Effector memory CD8-positive, alpha-beta T cell (primary cell): ENCODE data around the gene GID4.
A peak's percentile ranks its signal among the peaks of the same experiment; 100 is the strongest.

Source experiments
- ATAC-seq: fragments of 150-1000 bp; cut with Tn5 transposase; replicated peaks from 2 replicates; pipeline ENCODE4 v1.10.0; 2021; ENCODE audit warnings: mild to moderate bottlenecking, moderate library complexity
- DNase-seq, 3 experiments: peaks; one replicate each; pipeline ENCODE4 v3.0.0; 2021
- H3K27ac Mint-ChIP-seq, 2 donors: one replicate each; pipeline ENCODE4 v1.8.0; 2022; ENCODE audit warnings: mild to moderate bottlenecking in 2 of 2, mixed read lengths in 2 of 2, moderate library complexity in 2 of 2
- H3K27me3 Mint-ChIP-seq, 2 donors: one replicate each; pipeline ENCODE4 v1.8.0; 2022; ENCODE audit warnings: mixed read lengths in 2 of 2
- H3K36me3 Mint-ChIP-seq: one replicate; pipeline ENCODE4 v1.8.0; 2022; ENCODE audit warnings: mild to moderate bottlenecking, moderate library complexity, mixed read lengths; ENCODE audit not compliant: insufficient read depth
- H3K4me1 Mint-ChIP-seq, 2 donors: one replicate each; pipeline ENCODE4 v1.8.0; 2022; ENCODE audit warnings: low read depth in 2 of 2, mixed read lengths in 2 of 2
- H3K4me3 Mint-ChIP-seq, 2 donors: one replicate each; pipeline ENCODE4 v1.8.0; 2022; ENCODE audit warnings: mild to moderate bottlenecking in 2 of 2, mixed read lengths in 2 of 2, moderate library complexity in 2 of 2
- H3K9me3 Mint-ChIP-seq, 2 donors: one replicate each; pipeline ENCODE4 v1.8.0; 2022; ENCODE audit warnings: mixed read lengths in 2 of 2

Gene GID4

DNA sequence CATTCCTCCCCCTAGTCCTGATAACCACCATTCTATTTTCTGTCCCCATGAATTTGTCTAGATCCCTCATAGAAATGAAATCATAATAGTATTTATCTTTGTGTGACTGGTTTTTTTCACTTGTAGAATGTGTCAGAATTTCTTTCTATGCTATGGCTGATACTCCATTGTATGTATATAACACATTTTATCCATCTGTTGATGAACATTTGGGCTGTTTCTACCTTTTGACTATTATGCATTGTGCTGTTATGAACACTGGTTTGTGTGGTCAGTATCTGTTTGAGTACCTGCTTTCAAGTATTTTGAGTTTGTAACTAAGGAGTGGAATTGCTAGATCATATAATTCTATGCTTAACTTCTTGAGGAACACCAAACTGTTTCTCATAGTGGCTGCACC, 32.5 kb downstream of the GID4 start:
- H3K27ac Mint-ChIP-seq, result peak overlapping the region in 1 of 2 donors; percentile 4

DNA sequence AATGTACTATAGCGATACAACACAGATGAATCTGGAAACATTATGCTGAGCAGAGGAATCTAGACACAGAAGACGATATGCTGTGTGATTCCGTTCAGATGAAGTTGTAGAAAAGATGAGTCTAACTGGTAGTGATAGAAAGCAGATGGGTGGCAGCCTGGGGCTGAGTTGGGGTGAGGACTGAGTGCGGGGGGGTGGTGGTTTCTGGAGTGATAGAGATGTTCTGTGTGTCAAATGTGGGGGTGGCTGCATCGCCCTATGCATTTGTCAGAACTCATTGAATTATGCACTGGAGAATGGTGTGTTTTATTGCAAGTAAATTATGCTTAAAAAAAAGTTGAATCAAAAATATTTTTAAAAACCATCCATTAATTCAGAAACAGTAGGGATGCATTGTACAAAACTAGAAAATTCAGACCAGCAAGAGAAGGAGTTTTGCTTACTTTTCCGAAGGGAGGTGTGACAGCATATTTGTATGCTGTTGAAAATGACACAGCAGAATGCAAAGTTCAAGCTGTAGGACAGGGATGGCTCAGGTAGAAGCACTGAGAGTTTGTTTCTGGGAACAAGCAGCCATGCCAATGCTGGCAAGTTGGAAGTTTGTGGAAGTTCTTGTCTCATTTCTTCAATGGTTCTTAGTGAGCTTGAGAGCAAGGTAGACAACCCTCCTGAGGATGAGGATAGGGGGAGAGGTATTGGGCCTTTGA, 35.5 kb downstream of the GID4 start:
- Mint-ChIP-seq H3K4me3 (no peak overlapping the region), H3K27me3 (peaks cover 11 to 40% of the 10 kb centered on the region in 2 donors), H3K4me1 (peaks cover 5 to 7% of the 10 kb centered on the region in 2 donors), H3K27ac (no peak overlapping the region), H3K36me3 (peaks cover 3% of the 10 kb centered on the region), H3K9me3 (no peaks in the 10 kb centered on the region)
- DNase-seq (no peak), ATAC-seq (no peak)

More for the DNA sequence above, 32.5 kb downstream of the GID4 start:
- Mint-ChIP-seq H3K36me3 (peaks cover 3% of the 10 kb centered on the region), H3K9me3 (no peaks in the 10 kb centered on the region), H3K4me1 (peaks cover 5 to 7% of the 10 kb centered on the region in 2 donors), H3K27me3 (peaks cover 11 to 23% of the 10 kb centered on the region in 2 donors), H3K4me3 (no peak overlapping the region)
- DNase-seq (no peak), ATAC-seq (no peak)

DNA sequence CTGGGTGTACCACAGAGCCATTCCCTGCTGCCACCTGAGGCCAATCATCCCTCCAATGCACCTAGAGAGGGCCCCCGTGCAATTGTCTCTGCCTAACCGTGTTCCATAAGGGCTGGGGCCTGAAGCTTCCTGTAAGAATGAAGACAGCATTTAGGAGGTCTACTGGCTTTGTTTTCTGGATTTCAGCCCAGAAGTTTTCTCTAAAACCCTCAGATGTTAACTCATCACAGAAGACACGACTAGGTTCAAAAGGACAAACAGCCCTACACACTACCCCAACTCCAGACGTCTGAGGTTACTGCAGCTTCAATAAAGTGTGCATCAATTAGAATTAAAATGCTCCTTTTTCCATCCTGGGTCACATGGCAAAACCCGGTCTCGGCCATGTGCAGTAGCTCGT, 37.7 kb downstream of the GID4 start:
- Mint-ChIP-seq H3K4me1 (no peaks in the 10 kb centered on the region), H3K27me3 (peaks cover 11 to 53% of the 10 kb centered on the region in 2 donors), H3K36me3 (peaks cover 3% of the 10 kb centered on the region), H3K4me3 (no peak overlapping the region), H3K27ac (no peak overlapping the region), H3K9me3 (no peaks in the 10 kb centered on the region)
- DNase-seq, result no peak
- no peak for ATAC-seq

DNA sequence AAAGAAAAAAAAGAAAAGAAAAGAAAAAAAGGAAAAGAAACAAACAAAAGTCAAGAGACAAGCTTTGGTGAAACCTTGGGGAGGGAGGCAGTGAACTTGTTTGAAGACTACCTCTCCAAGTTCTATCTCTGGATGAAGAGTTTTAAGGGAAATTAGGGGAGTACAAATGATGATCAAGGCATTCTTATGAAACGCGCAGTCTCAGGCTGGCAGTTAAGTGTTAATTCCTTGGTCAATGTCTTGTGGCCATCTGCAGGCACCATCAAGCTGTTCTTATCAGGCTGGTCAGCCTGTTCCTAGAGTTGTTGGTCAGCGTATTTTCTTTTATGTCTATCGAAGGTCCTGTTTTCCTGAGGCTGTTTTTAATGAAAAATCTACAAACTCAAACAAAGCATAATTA, 40.3 kb downstream of the GID4 start:
- no peaks in the 10 kb centered on the region for H3K4me1 Mint-ChIP-seq
- no peaks in the 10 kb centered on the region for H3K9me3 Mint-ChIP-seq
- H3K27me3 Mint-ChIP-seq, result peaks cover 9 to 52% of the 10 kb centered on the region in 2 donors
- DNase-seq, result no peak
- no peak overlapping the region for H3K27ac Mint-ChIP-seq
- no peaks in the 10 kb centered on the region for H3K36me3 Mint-ChIP-seq
- no peak for ATAC-seq
- no peak overlapping the region for H3K4me3 Mint-ChIP-seq

DNA sequence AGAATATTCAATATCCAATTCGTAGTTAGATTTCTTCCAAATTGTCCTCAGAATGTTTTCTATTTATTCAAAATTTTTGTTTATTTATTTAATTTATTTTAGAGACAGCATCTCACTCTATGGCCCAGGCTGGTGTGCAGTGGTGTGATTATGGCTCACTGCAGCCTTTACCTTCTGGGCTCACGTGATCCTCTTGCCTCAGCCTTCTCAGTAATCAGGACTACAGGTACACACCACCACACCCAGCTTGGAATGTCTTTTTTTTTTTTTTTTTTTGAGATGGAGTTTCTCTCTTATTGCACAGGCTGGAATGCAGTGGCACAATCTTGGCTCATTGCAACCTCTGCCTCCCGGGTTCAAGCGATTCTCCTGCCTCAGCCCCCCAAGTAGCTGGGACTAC, 45.0 kb downstream of the GID4 start:
- H3K4me1 Mint-ChIP-seq, result peaks cover 18% of the 10 kb centered on the region in 2 donors
- DNase-seq (no peak), ATAC-seq (no peak)
- no peaks in the 10 kb centered on the region for H3K9me3 Mint-ChIP-seq
- H3K36me3 Mint-ChIP-seq, result peaks cover 7% of the 10 kb centered on the region
- no peak overlapping the region for H3K4me3 Mint-ChIP-seq
- peaks cover 0 to 18% of the 10 kb centered on the region in 2 donors for H3K27me3 Mint-ChIP-seq
- no peak overlapping the region for H3K27ac Mint-ChIP-seq

DNA sequence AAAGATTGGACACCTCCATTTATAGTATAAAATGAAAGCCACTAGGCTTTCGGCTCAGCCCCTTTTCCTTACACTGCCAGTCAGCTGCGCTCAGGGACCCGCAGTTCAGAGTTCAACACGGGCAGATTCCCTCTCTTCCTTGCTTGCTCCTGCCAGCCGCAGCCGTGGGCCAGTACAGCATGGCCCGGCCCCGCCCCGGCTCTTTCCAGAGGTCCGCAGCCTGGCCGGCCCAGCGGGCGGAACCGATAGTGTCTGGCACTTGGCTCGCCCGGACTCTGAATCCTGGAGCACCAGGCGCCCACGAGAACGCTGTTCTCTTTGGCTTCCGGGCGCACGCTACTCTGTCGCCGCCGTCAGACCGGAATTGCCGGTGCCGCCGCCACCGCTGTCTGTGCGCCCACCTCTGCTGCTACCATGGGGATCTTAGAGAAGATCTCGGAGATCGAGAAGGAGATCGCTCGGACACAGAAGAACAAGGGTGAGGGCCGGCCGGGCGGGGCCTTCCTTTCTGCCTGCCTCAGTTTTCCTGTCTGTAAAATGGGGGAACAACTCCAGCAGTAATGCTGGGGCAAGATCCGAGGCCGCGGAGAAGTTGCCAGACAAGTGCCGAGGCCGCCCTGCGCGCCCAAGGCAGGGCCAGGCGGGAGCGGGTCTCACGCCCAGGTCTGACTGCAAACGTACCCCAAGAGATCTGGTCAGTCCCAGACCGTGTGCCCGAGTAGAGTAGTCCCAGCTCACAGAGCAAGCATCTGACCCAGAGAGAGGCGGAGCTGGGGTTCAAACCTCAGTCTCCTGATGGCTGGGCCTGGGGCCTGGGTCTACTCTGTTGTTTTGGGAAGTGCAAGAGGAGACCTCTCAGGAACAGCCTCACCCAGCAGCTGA, 48.6 kb downstream of the GID4 start, which contains the start of gene DRG2:
DRG2 (plus strand) TSS at position 339 of the 882 bp plus-strand sequence; CDS start at position 415, 76 bp downstream.
- Mint-ChIP-seq H3K4me3 (peak within 1 kb of the TSS; percentile 99 to 100), H3K4me1 (peaks cover 24% of the 10 kb centered on the region in 2 donors), H3K27me3 (no peaks in the 10 kb centered on the region), H3K27ac (peak within 1 kb of the TSS; percentile 99), H3K36me3 (peaks cover 8% of the 10 kb centered on the region), H3K9me3 (no peaks in the 10 kb centered on the region)
- DNase-seq (peak; percentile 87 to 92 (median 88)), ATAC-seq (peak; percentile 94)

DNA sequence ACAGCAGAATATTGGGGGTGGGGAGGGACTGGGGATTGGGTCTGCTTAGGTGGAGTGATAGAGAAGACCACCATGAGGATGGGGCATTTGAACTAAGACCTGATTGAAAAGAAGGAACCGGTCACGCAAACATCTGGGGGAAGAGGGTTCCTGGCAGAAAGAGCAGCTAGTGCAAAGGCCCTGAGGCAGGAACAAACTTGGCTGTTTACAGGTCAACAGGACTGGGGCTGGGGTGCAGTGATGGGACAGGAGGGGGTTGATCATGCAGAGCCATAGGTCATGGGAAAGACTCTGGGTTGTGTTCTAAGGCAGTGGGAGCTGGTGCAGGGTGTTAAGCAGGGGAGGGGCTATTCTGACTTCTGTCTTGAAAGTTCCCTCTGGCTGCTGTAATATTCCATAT, 50.4 kb downstream of the GID4 start:
- Mint-ChIP-seq H3K27ac (peak overlapping the region; percentile 99), H3K36me3 (peaks cover 26% of the 10 kb centered on the region), H3K4me1 (peaks cover 29% of the 10 kb centered on the region in 2 donors), H3K4me3 (peak overlapping the region; percentile 99 to 100), H3K9me3 (no peaks in the 10 kb centered on the region), H3K27me3 (no peaks in the 10 kb centered on the region)
- ATAC-seq (no peak), DNase-seq (no peak)

DNA sequence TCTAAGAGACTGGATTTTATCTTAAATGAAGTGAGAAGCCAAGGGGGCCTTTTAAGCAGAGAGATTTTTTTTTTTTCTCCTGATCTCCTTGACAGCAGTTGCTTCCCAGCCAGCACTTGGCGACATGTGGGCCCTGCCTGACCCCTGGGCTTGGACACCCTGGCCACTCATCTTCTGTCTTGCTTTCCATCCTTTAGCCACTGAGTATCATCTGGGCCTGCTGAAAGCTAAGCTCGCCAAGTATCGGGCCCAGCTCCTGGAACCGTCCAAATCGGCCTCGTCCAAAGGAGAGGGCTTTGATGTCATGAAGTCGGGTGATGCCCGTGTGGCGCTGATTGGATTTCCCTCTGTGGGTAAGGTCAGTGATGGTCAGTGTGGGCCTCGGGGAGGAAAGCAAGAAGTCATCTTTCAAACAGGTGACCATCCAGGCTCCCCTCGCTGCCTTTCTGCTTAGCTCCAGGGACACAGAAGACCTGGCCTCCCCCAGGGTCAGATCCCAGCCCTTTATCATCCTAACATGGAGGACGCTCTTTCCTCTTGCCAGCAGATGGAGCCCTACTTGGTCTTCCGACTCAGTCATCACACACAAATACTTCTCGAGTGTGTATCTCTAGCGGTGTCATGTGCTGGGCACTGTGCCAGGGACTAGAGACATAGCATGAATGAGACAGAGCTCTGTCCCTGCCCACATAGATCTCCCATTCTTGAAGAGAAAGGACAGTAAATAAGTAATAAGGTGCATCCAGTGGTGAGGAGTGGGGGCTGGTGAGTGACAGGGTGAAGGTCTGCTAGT, 54.6 kb downstream of the GID4 start:
- Mint-ChIP-seq H3K36me3 (peaks cover 38% of the 10 kb centered on the region), H3K4me3 (no peak overlapping the region), H3K4me1 (peaks cover 13 to 20% of the 10 kb centered on the region in 2 donors), H3K27me3 (no peaks in the 10 kb centered on the region), H3K27ac (peak overlapping the region; percentile 47 to 77), H3K9me3 (no peaks in the 10 kb centered on the region)
- ATAC-seq (no peak), DNase-seq (no peak)

DNA sequence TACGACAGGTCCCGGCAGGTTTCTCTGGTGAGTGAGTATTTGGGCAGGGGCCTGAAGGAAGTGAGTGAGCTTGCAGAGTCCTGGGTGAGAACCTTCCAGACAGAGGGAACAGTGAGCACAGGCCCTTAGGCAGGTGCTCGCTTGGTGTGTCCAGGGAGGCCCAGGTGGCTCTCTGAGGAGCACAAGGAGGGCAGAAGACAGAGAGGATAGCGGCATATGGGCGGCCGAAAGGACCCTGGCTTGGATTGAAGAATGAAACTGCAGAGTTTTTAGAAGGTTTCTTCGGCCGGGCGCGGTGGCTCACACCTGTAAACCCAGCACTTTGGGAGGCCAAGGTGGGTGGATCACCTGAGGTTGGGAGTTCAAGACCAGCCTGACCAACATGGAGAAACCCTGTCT, 55.2 kb downstream of the GID4 start:
- Mint-ChIP-seq H3K27ac (peak overlapping the region; percentile 47 to 77), H3K36me3 (peaks cover 44% of the 10 kb centered on the region), H3K4me3 (no peak overlapping the region), H3K4me1 (peaks cover 10 to 15% of the 10 kb centered on the region in 2 donors), H3K27me3 (no peaks in the 10 kb centered on the region), H3K9me3 (no peaks in the 10 kb centered on the region)
- no peak for DNase-seq
- ATAC-seq, result no peak

DNA sequence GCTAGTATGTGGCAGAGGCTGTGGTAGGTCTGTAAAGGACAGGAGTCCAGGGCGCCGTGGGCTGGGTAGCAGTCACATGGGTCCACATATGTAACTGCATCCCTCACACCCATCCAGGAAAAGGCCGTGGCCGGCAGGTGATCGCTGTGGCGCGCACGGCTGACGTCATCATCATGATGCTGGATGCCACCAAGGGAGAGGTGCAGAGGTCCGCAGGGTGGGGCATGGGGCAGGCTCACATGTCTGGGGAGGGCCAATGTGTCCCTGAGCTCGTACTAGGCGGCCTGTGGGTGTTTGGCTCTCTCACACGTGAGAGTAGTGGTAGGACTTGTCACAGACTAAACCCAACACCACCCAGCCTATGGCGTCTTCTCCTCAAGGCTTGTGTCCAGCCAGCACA, 60.3 kb downstream of the GID4 start:
- Mint-ChIP-seq H3K9me3 (no peaks in the 10 kb centered on the region), H3K4me3 (no peak overlapping the region), H3K27ac (no peak overlapping the region), H3K36me3 (peaks cover 33% of the 10 kb centered on the region), H3K4me1 (peaks cover 0 to 5% of the 10 kb centered on the region in 2 donors), H3K27me3 (no peaks in the 10 kb centered on the region)
- no peak for DNase-seq
- no peak for ATAC-seq

DNA sequence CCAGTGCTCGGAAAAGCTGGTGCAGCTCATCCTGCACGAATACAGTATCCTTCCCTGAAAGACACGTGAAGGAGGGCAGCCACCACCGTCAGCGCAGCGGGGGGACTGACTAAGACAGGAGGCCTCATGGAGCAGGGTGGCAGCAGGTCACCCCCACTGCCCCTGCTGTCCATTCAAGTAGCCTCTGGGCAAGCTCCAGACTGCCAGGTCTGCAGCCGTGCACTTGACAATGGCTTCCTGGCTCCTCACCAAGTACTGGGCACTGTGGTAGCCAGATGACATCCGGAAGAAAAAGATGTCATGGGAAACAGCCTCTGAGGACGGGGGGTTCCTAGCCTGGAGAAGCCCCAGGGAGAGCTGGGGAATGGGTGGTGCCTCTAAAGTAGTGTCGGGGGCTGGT, 61.4 kb downstream of the GID4 start:
- Mint-ChIP-seq H3K27me3 (no peaks in the 10 kb centered on the region), H3K4me3 (no peak overlapping the region), H3K27ac (no peak overlapping the region), H3K36me3 (peaks cover 22% of the 10 kb centered on the region), H3K4me1 (peaks cover 0 to 5% of the 10 kb centered on the region in 2 donors), H3K9me3 (no peaks in the 10 kb centered on the region)
- DNase-seq, result no peak
- no peak for ATAC-seq

DNA sequence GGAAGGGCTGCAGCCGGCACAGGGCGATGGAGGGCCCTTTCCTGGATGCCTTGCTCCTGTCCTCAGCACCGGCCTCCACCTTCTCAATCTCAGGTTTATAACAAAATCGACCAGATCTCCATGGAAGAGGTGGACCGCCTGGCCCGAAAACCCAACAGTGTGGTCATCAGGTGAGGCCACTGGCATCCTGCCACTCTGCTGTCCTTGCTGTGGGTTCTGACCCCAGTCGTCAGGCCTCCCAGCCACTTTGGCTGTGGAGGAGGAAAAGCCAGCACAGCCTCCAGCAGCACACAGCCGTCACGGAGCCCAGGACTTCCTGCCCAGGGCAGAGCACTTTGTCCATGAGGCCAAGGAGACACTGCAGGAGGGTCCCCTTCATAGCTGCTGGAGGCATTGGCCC, 62.6 kb downstream of the GID4 start:
- Mint-ChIP-seq H3K4me3 (no peak overlapping the region), H3K27ac (peak overlapping the region in 1 of 2 donors; percentile 6), H3K4me1 (peaks cover 0 to under 1% of the 10 kb centered on the region in 2 donors), H3K9me3 (no peaks in the 10 kb centered on the region), H3K27me3 (no peaks in the 10 kb centered on the region), H3K36me3 (peaks cover 12% of the 10 kb centered on the region)
- no peak for DNase-seq
- ATAC-seq, result no peak

DNA sequence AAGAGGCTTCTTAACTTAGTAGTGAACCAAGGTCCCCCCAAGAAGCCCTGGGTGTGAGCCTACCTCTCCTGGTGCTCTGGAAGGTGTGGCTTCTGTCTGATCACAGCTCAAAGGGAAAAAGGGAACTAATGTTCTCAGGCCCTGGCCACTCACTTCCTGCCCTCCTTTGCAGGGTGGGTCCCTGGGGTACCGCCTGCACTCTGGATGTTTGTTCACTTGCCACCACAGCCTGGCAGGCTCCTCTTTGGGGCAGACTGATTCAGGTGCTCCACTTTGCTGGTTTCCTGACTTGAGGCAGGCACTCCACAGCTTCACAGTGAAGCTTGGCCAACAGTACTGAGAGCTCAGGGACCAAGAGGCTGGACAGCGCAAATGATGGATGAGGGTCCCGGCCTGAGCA, 63.4 kb downstream of the GID4 start:
- no peak for ATAC-seq
- H3K27ac Mint-ChIP-seq, result peak overlapping the region in 1 of 2 donors; percentile 6
- no peaks in the 10 kb centered on the region for H3K27me3 Mint-ChIP-seq
- H3K4me3 Mint-ChIP-seq, result no peak overlapping the region
- no peak for DNase-seq
- peaks cover 12% of the 10 kb centered on the region for H3K36me3 Mint-ChIP-seq
- H3K9me3 Mint-ChIP-seq, result no peaks in the 10 kb centered on the region
- peaks cover 0 to 2% of the 10 kb centered on the region in 2 donors for H3K4me1 Mint-ChIP-seq
